GM10248 (cell line): ENCODE results near the gene PVALEF.

Experiments
- CTCF ChIA-PET: fragments of 300-600 bp; sonication (Branson Sonifier 250); formaldehyde crosslinking; extraction: SDS; loops from one replicate; lab custom pipeline; 2021; ENCODE audit warnings: antibody characterized with exemption; lab: Yijun Ruan, JAX
- POLR2A ChIA-PET: fragments of 350-650 bp; sonication (Branson Sonifier 250); formaldehyde crosslinking; extraction: SDS; loops from one replicate; lab custom pipeline; 2020; ENCODE audit warnings: antibody characterized with exemption; lab: Yijun Ruan, JAX
- DNase-seq: peaks from one replicate; pipeline ENCODE4 v3.0.0; 2012; ENCODE audit errors: extremely low spot score
- CTCF ChIP-seq: IDR thresholded peaks from 2 replicates; pipeline ENCODE4 v1.5.1; 2012; ENCODE audit warnings: mild to moderate bottlenecking, low read depth; ENCODE audit errors: extremely low read depth, missing control alignments, control extremely low read depth

Gene PVALEF

GRCh38 chr17:81189670-81190530 is 24.6 kb downstream of the PVALEF start:
- ChIA-PET POLR2A (no interaction called here), CTCF (interaction anchor here (1.5 kb wide), 1 partner anchor 8 kb away, joined by 6 read pairs; no protein-coding TSS in a partner anchor)
- TF ChIP-seq CTCF: no peak
- DNase-seq: no peak

- no peak for DNase-seq
- POLR2A ChIA-PET: no interaction called here
- TF ChIP-seq CTCF: no peak
- CTCF ChIA-PET: no interaction called here
These were observed 25.3 kb downstream of the PVALEF start for GRCh38 chr17:81190591-81190990.

GRCh38 chr17:81191116-81191515 is 25.8 kb downstream of the PVALEF start:
- ChIA-PET CTCF (no interaction called here), POLR2A (no interaction called here)
- no peak for DNase-seq
- no peak for TF ChIP-seq CTCF

DNA sequence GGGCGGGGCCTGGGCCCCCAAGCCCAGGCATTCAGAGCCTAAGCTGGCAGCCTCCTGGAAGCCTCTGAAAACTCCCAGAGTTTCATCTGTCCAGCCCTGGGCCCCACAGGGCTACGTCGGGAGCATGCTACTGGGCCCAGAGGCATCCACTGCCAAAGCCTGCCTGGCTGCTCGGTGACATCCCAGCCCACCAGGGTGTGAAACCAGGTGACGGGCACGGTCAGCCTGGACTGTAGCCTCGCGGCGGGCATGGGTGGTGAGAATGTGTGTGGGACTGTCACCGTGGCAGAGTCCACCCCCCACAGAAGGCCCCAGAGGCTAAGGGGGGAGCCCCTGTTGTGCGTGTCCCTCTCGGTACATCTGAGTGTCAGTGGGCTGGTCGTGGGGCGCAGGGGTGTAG is 26.3 kb downstream of the PVALEF start:
- ChIA-PET CTCF (no interaction called here), POLR2A (no interaction called here)
- no peak for TF ChIP-seq CTCF
- DNase-seq: no peak

DNA sequence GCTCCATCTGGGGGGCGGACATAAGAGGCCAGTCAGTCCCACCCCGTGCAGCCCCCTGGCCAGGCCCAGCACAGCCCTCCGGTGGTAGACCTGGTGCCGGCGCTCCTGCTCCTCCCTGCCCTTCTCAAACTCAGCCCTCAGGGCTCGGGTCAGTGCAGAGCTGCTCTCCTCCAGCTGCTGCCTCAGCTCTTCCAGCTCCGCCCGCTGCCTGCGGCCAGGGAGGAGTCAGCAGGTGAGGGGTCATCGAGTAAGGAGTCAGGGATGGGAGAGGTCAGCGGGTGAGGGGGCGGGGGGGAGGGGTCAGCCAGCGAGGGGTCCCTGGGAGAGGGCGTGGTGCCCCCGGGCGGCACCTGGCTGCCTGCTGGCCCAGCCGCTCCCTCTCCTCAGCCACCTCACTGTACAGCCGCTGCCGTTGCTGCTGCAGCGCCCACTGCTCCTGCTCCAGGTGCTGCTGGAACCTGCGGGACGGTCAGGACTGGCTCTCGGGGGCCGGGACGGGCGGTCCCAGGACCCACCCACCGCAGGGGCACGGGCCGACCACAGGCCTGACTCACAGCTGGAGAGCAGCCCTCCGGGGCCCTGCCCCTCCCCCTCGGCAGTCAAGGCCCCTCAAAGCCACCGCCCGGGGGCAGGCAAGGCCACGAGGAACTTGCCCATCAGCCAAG is 27.2 kb downstream of the PVALEF start:
- TF ChIP-seq CTCF: no peak
- POLR2A ChIA-PET: no interaction called here
- CTCF ChIA-PET: no interaction called here
- no peak for DNase-seq

GRCh38 chr17:81193051-81193410 is 27.7 kb downstream of the PVALEF start:
- ChIA-PET CTCF (no interaction called here), POLR2A (no interaction called here)
- TF ChIP-seq CTCF: no peak

More at GRCh38 chr17:81193051-81193410, 27.7 kb downstream of the PVALEF start:
- no peak for DNase-seq
